ENCODE results near the gene CHKA.

- TF ChIP-seq EZH2phosphoT487 (IDR thresholded peaks at IDR 0.05; ENCODE audit: low read length) (no peak), EZH2 (optimal IDR thresholded peaks at IDR 0.05; ENCODE audit: low read depth, low read length) (no peak)
- TF ChIP-seq, protein P1, sequence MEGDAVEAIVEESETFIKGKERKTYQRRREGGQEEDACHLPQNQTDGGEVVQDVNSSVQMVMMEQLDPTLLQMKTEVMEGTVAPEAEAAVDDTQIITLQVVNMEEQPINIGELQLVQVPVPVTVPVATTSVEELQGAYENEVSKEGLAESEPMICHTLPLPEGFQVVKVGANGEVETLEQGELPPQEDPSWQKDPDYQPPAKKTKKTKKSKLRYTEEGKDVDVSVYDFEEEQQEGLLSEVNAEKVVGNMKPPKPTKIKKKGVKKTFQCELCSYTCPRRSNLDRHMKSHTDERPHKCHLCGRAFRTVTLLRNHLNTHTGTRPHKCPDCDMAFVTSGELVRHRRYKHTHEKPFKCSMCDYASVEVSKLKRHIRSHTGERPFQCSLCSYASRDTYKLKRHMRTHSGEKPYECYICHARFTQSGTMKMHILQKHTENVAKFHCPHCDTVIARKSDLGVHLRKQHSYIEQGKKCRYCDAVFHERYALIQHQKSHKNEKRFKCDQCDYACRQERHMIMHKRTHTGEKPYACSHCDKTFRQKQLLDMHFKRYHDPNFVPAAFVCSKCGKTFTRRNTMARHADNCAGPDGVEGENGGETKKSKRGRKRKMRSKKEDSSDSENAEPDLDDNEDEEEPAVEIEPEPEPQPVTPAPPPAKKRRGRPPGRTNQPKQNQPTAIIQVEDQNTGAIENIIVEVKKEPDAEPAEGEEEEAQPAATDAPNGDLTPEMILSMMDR (IDR thresholded peaks at IDR 0.05; ENCODE audit: low read length), result no peak
Observed at GRCh38 chr11:68082481-68082880, 38.7 kb downstream of the CHKA start.

All from MM.1S (cell line).